ENCODE data around the gene IRF2BP1. TPM values are rescaled to one million over a fixed set of nuclear protein-coding genes. Genes with fewer than 3 reads are reported as not detected.
A peak's percentile ranks its signal among the peaks of the same experiment; 100 is the strongest.
"Not testable (repeated sequence)": the region's sequence is repeated elsewhere in the genome, so short reads cannot be mapped to it uniquely, and the experiment has no call there.

The IRF2BP1 gene
- total RNA-seq, 4 donors from 2014 or later: 22.4 to 58.7 (median 44.2) TPM

GRCh38 chr19:45900738-45901431 is 14.9 kb upstream of the IRF2BP1 start:
- no peaks in the 10 kb centered on the region for H3K9me3 ChIP-seq
- peaks cover 20 to 38% (median 34%) of the 10 kb centered on the region in 4 donors for H3K36me3 ChIP-seq
- H3K27me3 ChIP-seq: peaks cover 0 to 4% (median 0%) of the 10 kb centered on the region in 4 donors
- 82% methylated on average over 8 of the region's 22 CpGs for WGBS
- no peak for DNase-seq (ENCODE audit: extremely low spot score)
- peak overlapping the region in 2 of 4 donors; percentile 72 to 79 for H3K27ac ChIP-seq (replicated peaks in 1 of 4)
- no peak for TF ChIP-seq POLR2A (IDR thresholded peaks at IDR 0.05; ENCODE audit: low read depth)
- TF ChIP-seq CTCF (IDR thresholded peaks at IDR 0.05): no peak
- TF ChIP-seq EP300 (IDR thresholded peaks at IDR 0.05): no peak
- no peak for TF ChIP-seq POLR2AphosphoS5 (IDR thresholded peaks at IDR 0.05)
- peak overlapping the region; percentile 70 to 82 (median 72) for H3K4me3 ChIP-seq
- intact Hi-C loops (cut with DNase I): loop anchor here (10.0 kb wide), 1 partner anchor 94 kb away; the partner anchor contains the start of gene CCDC61
- H3K4me1 ChIP-seq: peaks cover 18 to 34% (median 30%) of the 10 kb centered on the region in 4 donors

- Histone ChIP-seq H3K27ac (replicated peaks in 1 of 4) (no peak overlapping the region), H3K9me3 (no peaks in the 10 kb centered on the region), H3K4me3 (no peak overlapping the region), H3K4me1 (peaks cover 18 to 34% (median 30%) of the 10 kb centered on the region in 4 donors), H3K36me3 (peaks cover 26 to 46% (median 42%) of the 10 kb centered on the region in 4 donors), H3K27me3 (peaks cover 0 to 4% (median 0%) of the 10 kb centered on the region in 4 donors)
- no peak for TF ChIP-seq POLR2A (IDR thresholded peaks at IDR 0.05; ENCODE audit: low read depth)
- no peak for TF ChIP-seq CTCF (IDR thresholded peaks at IDR 0.05)
- TF ChIP-seq EP300 (IDR thresholded peaks at IDR 0.05): no peak
- no peak for TF ChIP-seq POLR2AphosphoS5 (IDR thresholded peaks at IDR 0.05)
- DNase-seq (ENCODE audit: extremely low spot score): no peak
- intact Hi-C loops (cut with DNase I): loop anchor here (10.0 kb wide), 1 partner anchor 95 kb away; the partner anchor contains the start of gene CCDC61
- WGBS: 96% methylated on average over 4 of the region's 4 CpGs
Observed at GRCh38 chr19:45899919-45900589, 14.1 kb upstream of the IRF2BP1 start.

- no peak for DNase-seq (ENCODE audit: extremely low spot score)
- H3K27ac ChIP-seq (replicated peaks in 1 of 4): no peak overlapping the region
- H3K4me1 ChIP-seq: peaks cover 18 to 34% (median 30%) of the 10 kb centered on the region in 4 donors
- no peaks in the 10 kb centered on the region for H3K9me3 ChIP-seq
- H3K36me3 ChIP-seq: peaks cover 26 to 51% (median 46%) of the 10 kb centered on the region in 4 donors
- intact Hi-C loops (cut with DNase I): no loop called here
- TF ChIP-seq POLR2A (IDR thresholded peaks at IDR 0.05; ENCODE audit: low read depth) (no peak), CTCF (IDR thresholded peaks at IDR 0.05) (no peak), EP300 (IDR thresholded peaks at IDR 0.05) (no peak), POLR2AphosphoS5 (IDR thresholded peaks at IDR 0.05) (no peak)
- WGBS: 94% methylated on average over 7 of the region's 7 CpGs
- peaks cover 0 to 4% (median 0%) of the 10 kb centered on the region in 4 donors for H3K27me3 ChIP-seq
- H3K4me3 ChIP-seq: no peak overlapping the region
Observed at GRCh38 chr19:45899253-45899652, 13.3 kb upstream of the IRF2BP1 start.

- TF ChIP-seq EP300 (IDR thresholded peaks at IDR 0.05) (no peak), CTCF (IDR thresholded peaks at IDR 0.05) (no peak), POLR2A (IDR thresholded peaks at IDR 0.05; ENCODE audit: low read depth) (no peak), POLR2AphosphoS5 (IDR thresholded peaks at IDR 0.05) (no peak)
- H3K4me3 ChIP-seq: no peak overlapping the region
- WGBS: 96% methylated on average over 8 of the region's 8 CpGs
- no peaks in the 10 kb centered on the region for H3K9me3 ChIP-seq
- intact Hi-C loops (cut with DNase I): no loop called here
- peaks cover 26 to 58% (median 47%) of the 10 kb centered on the region in 4 donors for H3K36me3 ChIP-seq
- no peak for DNase-seq (ENCODE audit: extremely low spot score)
- H3K27me3 ChIP-seq: peaks cover 0 to 4% (median 0%) of the 10 kb centered on the region in 4 donors
- peaks cover 13 to 26% (median 23%) of the 10 kb centered on the region in 4 donors for H3K4me1 ChIP-seq
- no peak overlapping the region for H3K27ac ChIP-seq (replicated peaks in 1 of 4)
Observed at GRCh38 chr19:45897261-45897812, 11.4 kb upstream of the IRF2BP1 start.

GRCh38 chr19:45895983-45896599 is 10.2 kb upstream of the IRF2BP1 start:
- H3K9me3 ChIP-seq; H3K27me3 ChIP-seq; H3K4me3 ChIP-seq; intact Hi-C loops (cut with DNase I); DNase-seq (ENCODE audit: extremely low spot score): not testable (repeated sequence)
- 96% methylated on average over 11 of the region's 12 CpGs for WGBS
- peak overlapping the region in 1 of 4 donors; percentile 22 for H3K27ac ChIP-seq (replicated peaks in 1 of 4)
- peaks cover 6 to 14% (median 12%) of the 10 kb centered on the region in 4 donors for H3K4me1 ChIP-seq
- H3K36me3 ChIP-seq: peaks cover 26 to 71% (median 48%) of the 10 kb centered on the region in 4 donors

All from esophagus muscularis mucosa (tissue), 4 donors.